NCI-H1092 treated with DMSO at 0.1 percent for 48 hours (cell line): ENCODE measurements around the gene EME1.

Experiments used
- DNase-seq: peaks from one replicate; lab custom pipeline; 2025; lab: John Stamatoyannopoulos, UW

The EME1 gene

DNA sequence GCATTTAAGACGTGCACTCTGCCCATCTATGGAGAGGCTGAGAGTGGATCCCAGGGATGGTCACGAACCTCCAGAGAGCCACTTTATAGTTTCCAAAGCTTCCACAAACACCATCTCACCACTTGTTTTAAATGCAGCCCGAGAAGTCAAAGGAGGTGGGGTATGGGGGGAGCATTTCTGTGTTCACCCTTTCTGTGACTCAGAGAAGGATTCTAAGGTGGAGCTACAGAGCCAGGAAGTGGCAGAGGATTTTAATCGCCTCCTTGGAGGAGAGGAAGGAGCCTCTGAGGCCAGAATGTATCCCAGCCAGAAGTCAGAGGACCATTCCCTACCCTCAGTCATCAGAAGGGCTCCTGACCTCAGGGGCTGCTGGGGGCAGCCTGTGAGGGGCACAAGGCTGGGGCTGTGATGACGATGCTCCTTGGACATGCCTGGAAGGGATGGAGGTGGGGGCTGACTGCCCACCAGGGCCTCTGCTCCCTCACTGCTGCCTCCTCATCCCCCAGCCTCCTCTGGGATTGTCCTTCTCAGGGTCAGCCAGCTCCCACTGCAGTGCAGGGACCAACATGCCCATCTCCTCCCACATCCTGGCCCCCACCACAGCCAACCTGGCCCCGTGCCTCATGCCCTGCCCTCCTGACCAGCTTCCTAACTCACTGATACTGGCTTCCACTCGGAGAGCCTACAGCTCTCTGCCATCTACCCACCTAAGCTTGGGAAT lies 24.3 kb upstream of the EME1 start:
- no peak for DNase-seq

- no peak for DNase-seq
Observed at GRCh38 chr17:50349243-50349600, 23.8 kb upstream of the EME1 start.

GRCh38 chr17:50350733-50351132 lies 22.3 kb upstream of the EME1 start:
- DNase-seq: no peak

GRCh38 chr17:50352072-50352692 lies 20.8 kb upstream of the EME1 start:
- no peak for DNase-seq

DNA sequence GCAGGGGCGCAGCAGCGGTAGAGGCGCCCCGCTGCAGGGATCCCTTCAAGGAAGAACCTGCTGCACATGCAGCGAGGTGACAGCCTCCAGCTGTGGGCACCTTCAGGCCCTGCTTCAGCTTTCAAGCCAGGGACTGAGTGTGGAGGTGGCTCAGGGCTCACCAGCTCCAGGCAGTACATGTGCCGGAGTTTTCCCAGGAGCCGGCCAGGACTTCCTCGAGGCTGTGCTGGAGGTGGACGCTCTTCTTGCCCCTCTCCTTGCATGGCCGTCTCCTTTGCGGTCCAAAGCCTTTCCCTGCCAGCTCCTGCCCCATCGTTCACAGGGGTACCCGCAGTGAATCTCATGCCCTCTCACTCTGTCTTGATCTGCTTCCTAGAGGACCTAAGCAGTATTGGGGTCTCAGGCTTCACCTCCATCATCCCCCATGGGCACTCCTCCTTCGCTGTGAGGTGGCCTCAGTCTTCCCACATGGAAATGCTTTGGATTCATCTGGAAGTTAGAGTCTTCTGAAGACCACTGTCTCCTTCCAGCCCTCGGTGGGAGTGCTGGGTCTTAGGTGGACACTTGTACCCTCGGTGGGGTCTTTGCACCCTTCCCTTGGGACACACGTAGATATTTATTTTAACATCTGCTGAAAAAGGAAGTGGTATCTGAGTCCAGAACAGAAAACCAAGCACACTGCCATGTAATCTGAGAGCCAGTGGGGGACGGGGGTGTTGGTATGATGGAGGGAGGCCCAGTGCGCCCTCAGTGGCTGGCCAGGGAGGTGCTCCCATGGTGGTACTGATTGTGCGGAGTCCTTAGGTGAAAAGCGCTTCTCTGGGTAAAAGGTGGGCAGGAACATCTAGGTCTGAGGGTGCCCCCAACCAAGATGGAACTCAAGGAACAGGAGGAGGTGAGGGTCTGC lies 20.1 kb upstream of the EME1 start:
- DNase-seq: no peak

DNA sequence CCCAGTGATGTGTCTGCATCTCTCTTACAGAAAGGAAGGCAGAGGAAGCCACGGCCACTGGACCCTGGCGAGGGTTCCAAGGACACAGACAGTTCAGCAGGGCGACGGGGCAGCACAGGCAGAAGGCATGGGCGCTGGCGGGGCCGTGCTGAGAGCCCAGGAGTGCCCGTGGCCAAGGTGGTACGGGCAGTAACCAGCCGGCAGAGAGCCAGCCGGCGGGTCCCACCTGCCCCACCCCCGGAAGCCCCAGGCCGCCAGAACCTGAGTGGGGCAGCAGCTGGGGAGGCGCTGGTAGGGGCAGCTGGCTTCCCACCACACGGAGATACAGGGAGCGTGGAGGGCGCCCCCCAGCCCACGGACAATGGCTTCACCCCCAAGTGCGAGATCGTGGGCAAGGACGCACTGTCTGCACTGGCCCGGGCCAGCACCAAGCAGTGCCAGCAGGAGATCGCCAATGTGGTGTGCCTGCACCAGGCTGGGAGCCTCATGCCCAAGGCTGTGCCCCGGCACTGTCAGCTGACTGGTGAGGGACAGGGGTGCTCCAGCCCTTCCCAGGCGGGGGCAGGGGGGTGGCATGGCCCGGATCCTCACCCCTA lies 19.3 kb upstream of the EME1 start:
- DNase-seq: no peak

- no peak for DNase-seq
Observed at GRCh38 chr17:50354198-50354597, 18.8 kb upstream of the EME1 start.

GRCh38 chr17:50354776-50355175 lies 18.3 kb upstream of the EME1 start:
- DNase-seq: no peak

DNA sequence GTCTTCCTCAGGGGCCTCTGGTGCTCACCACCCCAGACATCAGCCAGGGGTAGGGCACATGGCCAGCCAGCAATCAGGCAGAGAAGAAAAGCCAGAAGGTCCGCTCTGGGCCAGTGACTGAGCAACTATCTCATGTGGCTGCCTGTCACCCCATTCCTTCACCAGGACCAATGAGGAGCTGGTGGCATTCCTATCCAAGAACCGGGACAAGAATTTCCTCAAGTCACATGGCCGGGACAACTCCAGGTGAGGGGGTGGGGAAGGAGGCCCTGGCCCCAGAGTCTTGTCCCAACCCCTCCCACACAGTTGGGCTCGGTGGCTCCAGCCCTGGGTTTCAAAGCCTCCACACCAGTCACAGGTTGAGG lies 17.7 kb upstream of the EME1 start:
- no peak for DNase-seq

- no peak for DNase-seq
Observed at GRCh38 chr17:50355701-50356341, 17.2 kb upstream of the EME1 start.

- no peak for DNase-seq
Observed at GRCh38 chr17:50356418-50356817, 16.6 kb upstream of the EME1 start.

DNA sequence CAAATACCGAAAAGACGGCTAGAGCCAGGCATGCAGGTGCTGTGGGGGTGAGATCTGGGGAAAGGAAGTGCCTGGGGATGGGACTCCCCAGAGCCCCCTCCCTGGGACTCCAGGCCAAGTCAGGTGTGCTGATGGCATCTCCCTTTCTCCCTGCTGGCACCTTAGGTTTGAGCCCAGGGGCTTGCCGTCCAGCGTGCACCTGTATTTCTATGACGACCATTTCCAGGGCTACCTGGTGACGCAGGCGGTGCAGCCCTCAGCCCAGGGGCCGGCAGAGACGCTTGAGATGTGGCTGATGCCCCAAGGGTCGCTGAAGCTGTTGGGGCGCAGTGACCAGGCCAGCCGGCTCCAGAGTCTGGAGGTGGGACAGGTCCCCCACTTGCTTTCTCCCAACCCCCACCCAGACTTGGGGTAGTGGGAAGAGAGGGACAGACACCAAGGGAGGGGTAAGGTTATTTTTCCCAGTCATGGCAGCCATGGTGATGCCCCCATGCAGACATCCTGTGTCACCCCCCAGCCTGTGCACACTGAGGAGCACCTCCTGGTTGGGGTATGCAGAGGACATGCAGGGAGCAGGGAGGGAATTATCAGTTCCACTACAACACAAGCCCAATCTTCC lies 16.0 kb upstream of the EME1 start:
- no peak for DNase-seq

GRCh38 chr17:50358177-50358576 lies 14.9 kb upstream of the EME1 start:
- DNase-seq: no peak

- DNase-seq: no peak
Observed at GRCh38 chr17:50359005-50359699, 13.9 kb upstream of the EME1 start.

- DNase-seq: no peak
Observed at GRCh38 chr17:50359998-50360461, 13.0 kb upstream of the EME1 start.

GRCh38 chr17:50360486-50361115 lies 12.4 kb upstream of the EME1 start:
- DNase-seq: no peak

GRCh38 chr17:50361561-50362480 lies 11.2 kb upstream of the EME1 start:
- DNase-seq: peak; percentile 10

GRCh38 chr17:50362661-50363060 lies 10.4 kb upstream of the EME1 start:
- DNase-seq: no peak
